Liver (tissue), 3 donors: Measurements from ENCODE around the gene TGM4.

ENCODE experiments used
- CTCF ChIP-seq: fragments of 150-350 bp; IDR thresholded peaks from 2 replicates; pipeline ENCODE4 v1.5.1; 2017; ENCODE audit warnings: improper control_type of control experiment, low read depth, low read length; ENCODE audit not compliant: missing input control
- GABPA ChIP-seq, 2 donors: IDR thresholded peaks in 1 of 2; conservative IDR thresholded peaks in 1 of 2; 2 replicates each; pipeline ENCODE4 v1.6.1; 2016; ENCODE audit warnings: antibody characterized with exemption in 2 of 2, mild to moderate bottlenecking in 1 of 2, moderate library complexity in 1 of 2
- donor health status: healthy.
- donor health status: healthy.

- TF ChIP-seq CTCF (no peak), GABPA (IDR thresholded peaks at IDR 0.05 in 1 of 2, conservative IDR thresholded peaks at IDR 0.05 in 1 of 2) (no peak)
These were observed 32.0 kb upstream of the TGM4 start for GRCh38 chr3:44842376-44842775.
